SH-SY5Y (cell line): Measurements from ENCODE around the gene HAAO.

Source experiments
- GATA2 ChIP-seq: IDR thresholded peaks from 2 replicates; pipeline ENCODE4 v1.6.1; 2011; ENCODE audit warnings: mild to moderate bottlenecking, low read depth, low read length
- GATA3 ChIP-seq: IDR thresholded peaks from 2 replicates; pipeline ENCODE4 v1.6.1; 2011; ENCODE audit warnings: low read depth, mild to moderate bottlenecking, low read length, moderate library complexity

- TF ChIP-seq GATA2: no peak
- no peak for TF ChIP-seq GATA3
Observed at GRCh38 chr2:42797281-42797680, 4.9 kb upstream of the HAAO start.
